WERI-Rb-1 (cell line): ENCODE measurements around the gene P2RY14.

Source experiments
- DNase-seq: peaks from one replicate; pipeline ENCODE4 v3.0.0-alpha.2; 2020
- H3K27ac ChIP-seq: fragments of 250-450 bp; sonication (Bioruptor Pico); 2 replicates; pipeline ENCODE4 v1.5.1; 2020; ENCODE audit warnings: mild to moderate bottlenecking, moderate library complexity
- H3K27me3 ChIP-seq: fragments of 250-450 bp; sonication (Bioruptor Pico); 2 replicates; pipeline ENCODE4 v1.5.1; 2021; ENCODE audit warnings: mild to moderate bottlenecking, low read depth, moderate library complexity; ENCODE audit not compliant: insufficient read depth, severe bottlenecking
- H3K36me3 ChIP-seq: fragments of 250-450 bp; sonication (Bioruptor Pico); 2 replicates; pipeline ENCODE4 v1.5.1; 2020; ENCODE audit warnings: mild to moderate bottlenecking, moderate library complexity
- H3K4me3 ChIP-seq: 2 replicates; pipeline ENCODE4 v1.5.1; 2011; ENCODE audit warnings: low read depth, mild to moderate bottlenecking, control low read depth, low read length
- H3K9me3 ChIP-seq: fragments of 250-450 bp; sonication (Bioruptor Pico); 2 replicates; pipeline ENCODE4 v1.5.1; 2021; ENCODE audit warnings: mild to moderate bottlenecking, moderate library complexity; ENCODE audit not compliant: severe bottlenecking
- CTCF ChIP-seq: IDR thresholded peaks from 2 replicates; pipeline ENCODE4 v1.5.1; 2011; ENCODE audit warnings: low read depth, mild to moderate bottlenecking, control low read depth, inconsistent platforms, low read length

Gene P2RY14

GRCh38 chr3:151285940-151286339 lies 7.6 kb upstream of the P2RY14 start:
- no peaks in the 10 kb centered on the region for H3K9me3 ChIP-seq

GRCh38 chr3:151283907-151284461 lies 5.6 kb upstream of the P2RY14 start:
- no peaks in the 10 kb centered on the region for H3K36me3 ChIP-seq
- no peak for TF ChIP-seq CTCF
- H3K4me3 ChIP-seq, result no peak overlapping the region
- no peak for DNase-seq
- H3K9me3 ChIP-seq, result no peaks in the 10 kb centered on the region
- no peaks in the 10 kb centered on the region for H3K27me3 ChIP-seq
- no peak overlapping the region for H3K27ac ChIP-seq

More at GRCh38 chr3:151285940-151286339, 7.6 kb upstream of the P2RY14 start:
- no peak for TF ChIP-seq CTCF
- Histone ChIP-seq H3K4me3 (no peak overlapping the region), H3K36me3 (no peaks in the 10 kb centered on the region), H3K27me3 (no peaks in the 10 kb centered on the region), H3K27ac (no peak overlapping the region)
- DNase-seq, result no peak

- Histone ChIP-seq H3K27ac (no peak overlapping the region), H3K36me3 (no peaks in the 10 kb centered on the region), H3K27me3 (no peaks in the 10 kb centered on the region), H3K9me3 (no peaks in the 10 kb centered on the region), H3K4me3 (no peak overlapping the region)
- no peak for TF ChIP-seq CTCF
- no peak for DNase-seq
These were observed 5.0 kb upstream of the P2RY14 start for GRCh38 chr3:151283387-151283786.

- H3K9me3 ChIP-seq, result no peaks in the 10 kb centered on the region
- no peak overlapping the region for H3K27ac ChIP-seq
- H3K36me3 ChIP-seq, result no peaks in the 10 kb centered on the region
- no peak for DNase-seq
- no peaks in the 10 kb centered on the region for H3K27me3 ChIP-seq
- H3K4me3 ChIP-seq, result no peak overlapping the region
- TF ChIP-seq CTCF, result 0 out of 2 replicates have a peak, but pooled peaks have one; percentile 16
These were observed 4.6 kb upstream of the P2RY14 start for GRCh38 chr3:151282921-151283320.

- no peak for DNase-seq
- Histone ChIP-seq H3K9me3 (no peaks in the 10 kb centered on the region), H3K27ac (no peak overlapping the region), H3K27me3 (no peaks in the 10 kb centered on the region), H3K4me3 (no peak overlapping the region), H3K36me3 (no peaks in the 10 kb centered on the region)
- TF ChIP-seq CTCF, result no peak
These were observed 3.5 kb upstream of the P2RY14 start for GRCh38 chr3:151281671-151282324.

GRCh38 chr3:151276687-151277042 lies 1.7 kb downstream of the P2RY14 start:
- Histone ChIP-seq H3K9me3 (no peaks in the 10 kb centered on the region), H3K27me3 (no peaks in the 10 kb centered on the region), H3K4me3 (no peak overlapping the region), H3K27ac (no peak overlapping the region), H3K36me3 (no peaks in the 10 kb centered on the region)
- TF ChIP-seq CTCF, result no peak
- DNase-seq, result no peak
